HG02678 (cell line): ENCODE results near the gene TEX101.
"Not testable (repeated sequence)": the region's sequence is repeated elsewhere in the genome, so short reads cannot be mapped to it uniquely, and the experiment has no call there.

Experiments used
- ATAC-seq: cut with Tn5 transposase; IDR thresholded peaks from one replicate; pipeline ENCODE4 v1.9.1; 2021; ENCODE audit warnings: mild to moderate bottlenecking, moderate library complexity; ENCODE audit not compliant: unreplicated experiment

TEX101 gene

GRCh38 chr19:43414554-43414953 lies at the start of gene TEX101:
Gene TEX101, plus strand, starts transcription at chr19:43414890. Its CDS starts 1,030 bp downstream, at chr19:43415920.
- no peak for ATAC-seq

GRCh38 chr19:43365677-43366076 lies 49.0 kb upstream of the TEX101 start:
- not testable (repeated sequence) for ATAC-seq

GRCh38 chr19:43367822-43368221 lies 46.9 kb upstream of the TEX101 start:
- ATAC-seq, result no peak

GRCh38 chr19:43368897-43369296 lies 45.8 kb upstream of the TEX101 start:
- ATAC-seq, result not testable (repeated sequence)

GRCh38 chr19:43371909-43372308 lies 42.8 kb upstream of the TEX101 start:
- ATAC-seq, result no peak

GRCh38 chr19:43372462-43372861 lies 42.2 kb upstream of the TEX101 start:
- ATAC-seq, result no peak

- ATAC-seq, result not testable (repeated sequence)
These were observed 37.1 kb upstream of the TEX101 start for GRCh38 chr19:43377624-43378023.

- no peak for ATAC-seq
These were observed 34.7 kb upstream of the TEX101 start for GRCh38 chr19:43380008-43380407.

GRCh38 chr19:43380771-43381386 lies 33.8 kb upstream of the TEX101 start:
- ATAC-seq, result no peak

- ATAC-seq, result not testable (repeated sequence)
These were observed 32.0 kb upstream of the TEX101 start for GRCh38 chr19:43382586-43383216.

- ATAC-seq, result not testable (repeated sequence)
These were observed 31.4 kb upstream of the TEX101 start for GRCh38 chr19:43383254-43383653.

GRCh38 chr19:43383759-43384158 lies 30.9 kb upstream of the TEX101 start:
- ATAC-seq, result not testable (repeated sequence)

- ATAC-seq, result not testable (repeated sequence)
These were observed 23.7 kb upstream of the TEX101 start for GRCh38 chr19:43390903-43391551.

GRCh38 chr19:43391552-43391935 lies 23.1 kb upstream of the TEX101 start:
- not testable (repeated sequence) for ATAC-seq

- not testable (repeated sequence) for ATAC-seq
These were observed 21.2 kb upstream of the TEX101 start for GRCh38 chr19:43393501-43393900.

- no peak for ATAC-seq
These were observed 19.1 kb upstream of the TEX101 start for GRCh38 chr19:43395561-43395960.

GRCh38 chr19:43406297-43406696 lies 8.4 kb upstream of the TEX101 start:
- no peak for ATAC-seq

- ATAC-seq, result no peak
These were observed 7.2 kb upstream of the TEX101 start for GRCh38 chr19:43407416-43408005.

GRCh38 chr19:43408043-43408442 lies 6.6 kb upstream of the TEX101 start:
- ATAC-seq, result no peak

- no peak for ATAC-seq
These were observed 5.3 kb upstream of the TEX101 start for GRCh38 chr19:43409415-43409814.

- no peak for ATAC-seq
These were observed 2.2 kb upstream of the TEX101 start for GRCh38 chr19:43412441-43412840.
